Smooth muscle cell (in vitro differentiated cells): ENCODE results near the gene MUL1. TPM values are rescaled to one million over a fixed set of nuclear protein-coding genes. Genes with fewer than 3 reads are reported as not detected.

ENCODE experiments used
- DNase-seq: peaks from one replicate; lab custom pipeline; 2025; ENCODE audit not compliant: unreplicated experiment; lab: John Stamatoyannopoulos, UW
- H2AFZ ChIP-seq: fragments of 200-600 bp; sonication (generic); 2 replicates; pipeline ENCODE4 v1.6.0; 2016; ENCODE audit warnings: antibody characterized with exemption, low read depth, mild to moderate bottlenecking
- H3F3A ChIP-seq: fragments of 200-600 bp; sonication (generic); 2 replicates; pipeline ENCODE4 v1.6.0; 2017; ENCODE audit warnings: antibody characterized with exemption, low read depth
- H3K27ac ChIP-seq: fragments of 200-600 bp; sonication (generic); 2 replicates; pipeline ENCODE4 v1.5.1; 2016; ENCODE audit warnings: low read depth, mild to moderate bottlenecking
- H3K27me3 ChIP-seq: fragments of 200-600 bp; sonication (generic); 2 replicates; pipeline ENCODE4 v1.6.1; 2016; ENCODE audit warnings: low read depth, mild to moderate bottlenecking
- H3K36me3 ChIP-seq: fragments of 200-600 bp; sonication (generic); 2 replicates; pipeline ENCODE4 v1.5.1; 2016; ENCODE audit warnings: low read depth
- H3K4me1 ChIP-seq: fragments of 200-600 bp; sonication (generic); 2 replicates; pipeline ENCODE4 v1.5.1; 2016; ENCODE audit warnings: low read depth
- H3K4me2 ChIP-seq: fragments of 200-600 bp; sonication (generic); 2 replicates; pipeline ENCODE4 v1.6.0; 2016; ENCODE audit warnings: mild to moderate bottlenecking
- H3K4me3 ChIP-seq: fragments of 200-600 bp; sonication (generic); 2 replicates; pipeline ENCODE4 v1.5.1; 2016; ENCODE audit warnings: mild to moderate bottlenecking
- H3K79me2 ChIP-seq: fragments of 200-600 bp; sonication (generic); 2 replicates; pipeline ENCODE4 v1.6.0; 2016; ENCODE audit warnings: low read depth, mild to moderate bottlenecking
- H3K9ac ChIP-seq: fragments of 200-600 bp; sonication (generic); 2 replicates; pipeline ENCODE4 v1.6.0; 2016; ENCODE audit warnings: low read depth
- H3K9me3 ChIP-seq: fragments of 200-600 bp; sonication (generic); replicated peaks from 2 replicates; pipeline ENCODE4 v1.5.1; 2016; ENCODE audit warnings: low read depth
- H4K20me1 ChIP-seq: fragments of 200-600 bp; sonication (generic); 2 replicates; pipeline ENCODE4 v1.6.0; 2016; ENCODE audit warnings: low read depth
- CTCF ChIP-seq: fragments of 200-600 bp; sonication (generic); IDR thresholded peaks from 2 replicates; pipeline ENCODE4 v1.5.1; 2017; ENCODE audit warnings: borderline replicate concordance, mild to moderate bottlenecking, antibody characterized with exemption; ENCODE audit not compliant: insufficient read depth, poor library complexity, severe bottlenecking
- WGBS: methylation state at CpG from one replicate; pipeline ENCODE4 v1.1.7; 2016; ENCODE audit warnings: low lambda C conversion rate; 5-methylcytosine and 5-hydroxymethylcytosine counted together
- polyA plus RNA-seq: library from polyadenylated mRNA; unstranded; fragments of >200 nt; fragmentation: Nextera tagmentation; extraction: Ambion mirVana; gene quantifications from 2 replicates; pipeline ENCODE4 v1.2.1, GENCODE V29; 2016
- total RNA-seq: library from RNA; depleted of rRNA; stranded (reverse); fragments of >200 nt; gene quantifications from 2 replicates; pipeline ENCODE4 v1.2.3, GENCODE V29; 2014

Gene MUL1
- total and polyA plus RNA-seq, 2 experiments from 2014 or later = 38.7 to 42.4 TPM

GRCh38 chr1:20472860-20473711 lies 34.9 kb downstream of the MUL1 start:
- DNase-seq = peak; percentile 26
- Histone ChIP-seq H3F3A (peaks cover 6% of the 10 kb centered on the region), H2AFZ (peak overlapping the region; percentile 55), H3K9ac (no peak overlapping the region), H3K4me2 (peak overlapping the region; percentile 76), H3K36me3 (no peaks in the 10 kb centered on the region), H3K9me3 (no peaks in the 10 kb centered on the region), H3K4me3 (no peak overlapping the region), H3K79me2 (no peaks in the 10 kb centered on the region), H4K20me1 (no peaks in the 10 kb centered on the region), H3K4me1 (peaks cover 10% of the 10 kb centered on the region), H3K27me3 (peaks cover 16% of the 10 kb centered on the region), H3K27ac (no peak overlapping the region)
- 34% methylated on average over 28 of the region's 28 CpGs for WGBS
- TF ChIP-seq CTCF = no peak

GRCh38 chr1:20472121-20472520 lies 35.8 kb downstream of the MUL1 start:
- H2AFZ ChIP-seq = no peak overlapping the region
- no peak overlapping the region for H3K9ac ChIP-seq
- H3F3A ChIP-seq = peaks cover 6% of the 10 kb centered on the region
- no peaks in the 10 kb centered on the region for H3K79me2 ChIP-seq
- H3K4me3 ChIP-seq = no peak overlapping the region
- no peaks in the 10 kb centered on the region for H3K9me3 ChIP-seq
- no peak overlapping the region for H3K4me2 ChIP-seq
- WGBS = 93% methylated on average over 4 of the region's 4 CpGs
- DNase-seq = no peak
- no peaks in the 10 kb centered on the region for H4K20me1 ChIP-seq
- no peaks in the 10 kb centered on the region for H3K36me3 ChIP-seq
- no peak for TF ChIP-seq CTCF
- H3K27ac ChIP-seq = no peak overlapping the region
- peaks cover 7% of the 10 kb centered on the region for H3K4me1 ChIP-seq
- peaks cover 25% of the 10 kb centered on the region for H3K27me3 ChIP-seq

GRCh38 chr1:20470194-20470593 lies 37.8 kb downstream of the MUL1 start:
- WGBS = 55% methylated on average over 3 of the region's 3 CpGs
- Histone ChIP-seq H3K9me3 (no peaks in the 10 kb centered on the region), H3K27me3 (peaks cover 40% of the 10 kb centered on the region), H3K4me1 (no peaks in the 10 kb centered on the region), H3K27ac (no peak overlapping the region), H3K79me2 (no peaks in the 10 kb centered on the region), H3K36me3 (no peaks in the 10 kb centered on the region), H3K4me2 (no peak overlapping the region), H2AFZ (no peak overlapping the region), H3K9ac (no peak overlapping the region), H4K20me1 (no peaks in the 10 kb centered on the region), H3F3A (peaks cover 5% of the 10 kb centered on the region), H3K4me3 (no peak overlapping the region)
- no peak for DNase-seq
- TF ChIP-seq CTCF = no peak
